Activated CD4-positive, alpha-beta T cell treated with anti-CD3 and anti-CD28 coated beads, Interleukin-2, amount 50 U/mL, for 24 hours (primary cell): Measurements from ENCODE around the gene TMEM53.
"Not testable (repeated sequence)": the region's sequence is repeated elsewhere in the genome, so short reads cannot be mapped to it uniquely, and the experiment has no call there.

Experiments used
- DNase-seq, 2 donors: peaks; one replicate each; pipeline ENCODE4 v3.0.0-alpha.2; 2020; ENCODE audit warnings: low read depth in 1 of 2, low spot score in 1 of 2

The TMEM53 gene

DNA sequence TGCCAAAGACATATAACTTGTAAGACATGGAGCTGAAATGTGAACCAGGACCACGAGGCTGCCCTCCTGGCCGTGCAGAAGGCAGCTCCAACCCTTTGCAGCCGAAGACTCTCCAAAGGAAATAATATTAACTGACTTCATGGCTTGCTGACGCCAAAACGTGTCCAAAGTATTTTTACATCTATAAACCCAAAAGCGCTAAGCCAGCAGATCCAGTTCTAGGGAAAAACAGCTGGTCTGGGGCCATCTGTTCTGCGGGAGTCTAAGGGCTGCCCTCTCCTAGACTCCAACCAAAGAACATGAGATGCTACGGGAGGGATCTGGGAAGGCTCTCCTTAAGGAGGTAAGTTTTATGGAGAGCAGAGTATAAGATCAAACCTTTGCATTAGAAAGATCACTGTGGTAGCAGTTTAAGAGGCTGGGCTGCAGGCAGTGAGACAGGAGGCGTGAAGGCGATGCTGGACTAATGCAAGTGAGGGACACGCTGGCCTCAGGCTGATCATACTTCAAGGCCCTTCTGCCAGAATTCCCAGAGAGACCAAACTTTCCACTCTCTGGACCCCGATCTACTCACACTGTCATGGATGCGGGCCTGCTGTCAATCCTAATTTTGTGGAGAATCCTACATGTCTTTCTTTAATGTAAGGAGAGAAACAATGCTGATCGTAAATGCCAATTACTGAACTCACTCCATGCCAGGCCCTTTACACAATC lies 1.2 kb downstream of the TMEM53 start:
- DNase-seq = no peak

DNA sequence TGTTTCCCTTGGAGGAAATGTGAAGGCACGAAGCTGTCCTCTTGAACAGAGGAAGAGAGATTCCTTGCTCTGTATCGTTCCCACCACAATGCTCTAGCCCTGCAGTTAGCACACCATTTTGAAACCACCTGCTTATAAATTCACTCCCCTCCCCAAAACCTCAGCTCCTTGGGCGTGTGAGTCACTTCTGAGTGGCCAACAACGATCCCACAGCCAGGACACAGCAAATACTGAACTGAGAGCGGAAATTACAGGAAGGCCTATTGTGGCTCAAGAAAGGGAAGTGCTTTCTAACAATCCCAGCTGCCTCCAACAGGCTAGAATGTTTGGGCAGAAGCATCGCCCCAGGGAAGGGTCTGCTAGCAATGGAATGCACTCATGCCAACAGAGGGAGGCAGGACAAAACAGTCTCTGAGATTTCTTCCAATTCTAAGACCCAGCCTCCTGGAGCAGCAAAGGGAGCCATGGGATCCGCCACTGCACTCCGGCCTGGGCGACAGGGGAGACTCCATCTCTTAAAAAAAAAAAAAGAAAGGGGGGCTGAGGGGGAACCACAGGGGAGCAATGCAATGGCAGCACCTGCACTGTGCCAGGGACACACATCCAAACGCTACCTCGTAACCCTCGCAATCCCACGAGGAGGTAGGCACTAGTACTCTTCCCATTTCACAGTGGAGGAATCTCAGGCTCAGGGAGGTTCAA lies 1.9 kb downstream of the TMEM53 start:
- DNase-seq = no peak

DNA sequence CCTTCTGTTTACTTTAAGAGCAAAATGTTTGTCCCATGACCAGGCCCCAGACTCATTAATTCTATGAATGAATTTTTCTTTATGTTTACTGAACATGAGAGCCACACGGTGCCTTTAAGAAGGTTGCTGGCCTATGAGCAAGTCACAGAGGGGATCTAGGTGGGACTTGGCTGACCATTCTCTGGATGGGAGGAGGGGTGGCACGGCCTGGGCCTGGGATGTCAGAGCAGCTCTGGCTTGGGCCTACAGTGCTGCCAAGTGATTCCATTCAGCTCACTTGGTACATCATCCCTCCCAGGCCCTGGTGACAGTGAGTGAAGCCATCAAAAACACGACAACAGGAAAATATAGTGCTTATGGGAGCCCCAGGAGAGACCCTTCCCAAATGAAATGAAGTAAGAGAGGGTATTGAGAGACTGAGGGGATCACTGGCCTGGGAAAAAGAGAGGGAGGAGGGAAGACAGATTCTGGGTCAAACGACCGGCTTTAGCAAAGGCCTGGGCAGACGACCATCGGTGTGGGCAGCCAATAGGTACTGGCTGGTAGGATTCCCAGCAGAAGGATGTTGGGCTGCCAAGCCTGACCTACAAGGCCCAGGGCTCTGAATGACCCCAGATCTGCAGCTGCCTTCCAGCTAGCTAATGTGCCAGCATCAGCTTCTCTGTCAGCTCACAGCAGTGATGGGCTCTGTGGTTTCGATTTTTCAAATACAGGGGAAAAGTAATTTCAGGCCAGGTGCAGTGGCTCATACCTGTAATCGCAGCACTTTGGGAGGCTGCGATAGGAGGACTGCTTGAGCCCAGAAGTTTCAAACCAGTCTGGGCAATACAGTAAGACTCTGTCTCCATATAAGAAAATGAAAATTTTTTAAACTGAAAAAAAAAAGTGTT lies 3.3 kb downstream of the TMEM53 start:
- no peak for DNase-seq

DNA sequence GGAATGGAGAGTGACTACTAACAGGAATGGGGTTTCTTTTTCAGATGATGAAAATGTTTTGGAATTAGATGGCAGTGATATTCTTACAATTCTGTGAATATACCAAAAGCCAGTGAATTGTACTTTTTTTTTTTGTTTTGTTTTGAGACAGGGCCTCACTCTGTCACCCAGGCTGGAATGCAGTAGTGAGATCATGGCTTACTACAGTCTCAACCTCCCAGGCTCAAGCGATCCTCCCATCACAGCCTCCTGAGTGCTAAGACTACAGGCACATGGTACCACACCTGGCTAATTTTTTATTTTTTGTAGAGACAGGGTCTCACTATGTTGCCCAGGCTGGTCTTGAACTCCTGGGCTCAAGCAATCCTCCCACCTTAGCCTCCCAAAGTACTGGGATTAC lies 7.6 kb downstream of the TMEM53 start:
- DNase-seq = not testable (repeated sequence)

DNA sequence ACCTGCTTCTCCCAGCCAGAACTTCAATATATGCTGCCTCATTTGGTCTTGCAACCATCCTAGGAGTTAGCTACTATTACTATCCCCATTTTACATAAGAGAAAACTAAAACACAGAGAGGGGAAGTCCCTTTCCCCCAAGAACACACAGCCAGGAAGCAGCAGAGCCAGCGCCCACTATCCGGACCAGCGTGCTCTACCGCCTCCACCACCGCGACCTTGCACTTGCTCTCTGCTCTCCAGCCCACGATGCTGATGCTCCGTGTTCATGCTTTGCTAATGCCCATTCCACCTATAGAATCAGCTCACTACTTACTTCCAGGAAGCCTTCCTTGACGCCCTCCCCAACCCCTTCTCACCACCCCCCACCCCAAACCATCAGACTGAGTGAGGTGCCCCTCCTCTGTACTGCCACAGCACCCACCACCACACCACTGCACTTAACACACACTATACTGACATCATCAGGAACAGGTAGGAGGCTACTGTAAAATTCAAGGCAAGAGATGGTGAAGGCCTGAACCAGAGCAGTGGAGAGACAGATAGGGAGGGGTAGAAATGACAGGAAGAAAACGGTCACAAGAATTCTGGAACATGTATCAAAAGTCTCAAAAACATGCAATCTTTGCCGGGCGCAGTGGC lies 9.4 kb downstream of the TMEM53 start:
- peak in 1 of 2 donors; percentile 15 for DNase-seq

DNA sequence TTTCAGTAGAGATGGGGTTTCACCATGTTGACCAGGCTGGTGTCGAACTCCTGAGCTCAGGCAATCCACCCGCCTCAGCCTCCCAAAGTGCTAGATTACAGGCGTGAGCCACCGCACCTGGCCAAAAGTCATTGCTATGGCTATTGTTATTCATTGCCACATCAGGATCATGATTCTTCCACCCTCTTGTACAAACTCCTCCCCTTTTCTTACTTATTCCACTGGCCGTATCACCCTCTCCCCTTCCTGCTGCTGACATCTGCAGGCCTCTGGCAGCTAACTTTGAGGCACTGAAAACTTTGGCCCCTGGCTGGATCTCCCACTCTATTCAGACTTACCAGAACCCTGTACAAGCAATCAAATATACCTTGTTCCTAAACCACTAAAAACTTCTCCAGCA lies 10.9 kb downstream of the TMEM53 start:
- no peak for DNase-seq

DNA sequence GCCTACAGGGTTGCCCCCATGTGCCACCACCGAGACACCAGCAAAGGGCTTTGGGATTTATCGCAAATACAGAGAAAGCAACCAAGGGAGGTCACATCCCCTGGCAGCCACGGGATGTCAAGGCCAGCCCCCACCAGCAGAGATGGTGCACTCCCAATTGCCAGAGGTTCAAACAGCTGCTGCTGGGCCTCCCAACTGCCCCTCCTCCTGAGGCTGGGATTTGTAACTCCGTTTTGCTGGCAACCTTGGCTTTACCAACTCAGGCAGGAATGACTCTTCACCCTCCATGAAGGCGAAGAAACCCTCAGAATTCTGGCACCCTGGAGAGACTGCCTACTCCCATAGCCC lies 11.6 kb downstream of the TMEM53 start:
- DNase-seq = no peak

DNA sequence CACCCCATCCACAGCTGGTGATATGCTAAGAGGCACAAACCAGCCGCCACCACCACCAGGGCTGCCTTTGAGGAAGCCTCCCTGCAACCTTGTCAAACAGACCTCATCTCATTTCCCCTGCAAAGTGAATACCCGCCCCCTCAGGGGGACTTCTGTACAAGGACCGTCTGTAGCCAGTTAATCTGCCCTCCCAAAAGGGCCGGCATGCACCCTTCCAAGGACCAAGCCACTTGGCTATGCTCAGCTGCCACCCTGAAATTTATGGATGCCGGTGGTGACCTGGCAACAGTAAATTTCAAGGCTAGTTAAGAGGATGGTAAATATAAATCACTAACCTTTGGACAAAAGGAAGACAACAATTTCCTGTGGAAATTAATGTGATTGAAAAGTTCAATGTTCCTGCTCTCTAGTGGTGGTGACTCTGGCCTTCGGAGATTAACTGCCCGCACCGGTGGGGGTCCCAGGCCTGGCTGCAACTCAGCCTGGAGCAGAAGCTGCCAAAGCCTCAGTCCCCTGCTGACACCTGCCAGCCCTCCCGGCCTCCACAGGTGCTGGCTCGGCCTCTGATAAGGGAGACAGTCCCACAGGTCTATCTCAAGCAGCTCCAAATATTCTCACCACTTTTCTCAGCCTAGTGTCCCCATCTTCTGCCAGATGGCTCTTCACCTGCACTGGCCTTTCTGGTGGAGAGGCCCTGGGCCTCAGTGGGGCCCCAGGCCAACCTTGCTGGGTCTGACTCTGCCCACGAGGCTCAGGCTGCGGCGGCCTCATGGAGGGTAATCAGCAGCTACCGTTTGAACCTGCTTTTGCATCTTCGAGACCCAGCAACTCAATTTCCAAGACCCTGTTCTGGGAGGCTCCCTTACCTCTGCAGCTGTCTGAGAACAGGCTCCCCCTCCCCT lies 12.2 kb downstream of the TMEM53 start:
- no peak for DNase-seq

DNA sequence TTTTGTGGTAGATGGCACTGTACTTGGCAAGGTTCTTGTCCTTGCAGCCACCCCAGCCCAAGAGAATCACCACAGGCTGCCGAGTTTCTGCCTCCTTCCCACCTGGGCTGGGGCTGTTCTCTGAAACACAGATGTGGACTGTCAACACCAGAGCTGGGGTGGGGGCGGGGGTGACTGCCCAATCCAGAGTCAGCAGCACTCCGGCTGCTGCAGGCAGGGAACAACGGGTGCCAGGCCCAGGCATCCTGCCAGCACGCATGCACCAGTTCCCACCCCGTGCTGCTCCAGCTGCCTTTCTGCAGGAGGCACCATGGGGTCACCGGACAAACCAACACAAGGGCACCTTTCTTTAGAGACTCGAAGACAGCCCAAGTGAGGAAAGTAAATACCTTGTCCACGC lies 14.1 kb downstream of the TMEM53 start:
- DNase-seq = no peak

DNA sequence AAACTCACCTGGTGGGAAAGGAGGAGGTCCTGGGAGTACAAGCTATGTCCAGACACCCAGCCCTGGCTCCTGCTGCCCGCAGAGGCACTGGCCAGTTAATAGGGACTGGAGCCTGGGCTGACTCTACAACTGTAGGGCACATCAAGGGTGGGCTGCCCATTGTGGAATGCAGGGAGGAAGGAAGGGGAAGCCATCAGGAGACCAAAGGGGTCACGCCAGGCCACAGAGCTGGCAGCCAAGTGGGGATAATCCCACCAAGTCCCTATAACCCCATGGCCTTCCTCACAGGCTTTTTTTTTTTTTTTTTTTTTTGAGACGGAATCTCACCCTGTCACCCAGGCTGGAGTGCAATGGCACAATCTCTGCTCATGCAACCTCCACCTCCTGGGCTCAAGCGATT lies 14.7 kb downstream of the TMEM53 start:
- no peak for DNase-seq

DNA sequence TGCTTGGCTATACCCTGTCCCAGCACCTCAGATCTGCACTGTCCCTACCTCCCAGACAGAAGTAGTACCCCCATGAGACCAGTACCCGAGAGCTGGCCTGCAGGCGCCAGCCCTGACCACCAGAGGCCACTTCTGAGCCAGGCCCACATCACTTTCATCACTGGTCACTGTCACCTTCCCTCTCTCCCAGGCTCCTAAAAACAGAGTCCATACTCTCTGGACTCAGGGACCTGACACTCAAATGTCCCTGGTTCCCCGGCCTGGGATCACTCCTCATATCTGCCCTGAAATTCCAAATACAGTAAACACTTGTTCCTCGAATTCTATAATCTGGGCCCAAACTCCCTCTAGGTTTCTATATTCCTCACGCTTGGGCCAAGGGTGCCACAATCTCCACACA lies 18.7 kb downstream of the TMEM53 start:
- no peak for DNase-seq

DNA sequence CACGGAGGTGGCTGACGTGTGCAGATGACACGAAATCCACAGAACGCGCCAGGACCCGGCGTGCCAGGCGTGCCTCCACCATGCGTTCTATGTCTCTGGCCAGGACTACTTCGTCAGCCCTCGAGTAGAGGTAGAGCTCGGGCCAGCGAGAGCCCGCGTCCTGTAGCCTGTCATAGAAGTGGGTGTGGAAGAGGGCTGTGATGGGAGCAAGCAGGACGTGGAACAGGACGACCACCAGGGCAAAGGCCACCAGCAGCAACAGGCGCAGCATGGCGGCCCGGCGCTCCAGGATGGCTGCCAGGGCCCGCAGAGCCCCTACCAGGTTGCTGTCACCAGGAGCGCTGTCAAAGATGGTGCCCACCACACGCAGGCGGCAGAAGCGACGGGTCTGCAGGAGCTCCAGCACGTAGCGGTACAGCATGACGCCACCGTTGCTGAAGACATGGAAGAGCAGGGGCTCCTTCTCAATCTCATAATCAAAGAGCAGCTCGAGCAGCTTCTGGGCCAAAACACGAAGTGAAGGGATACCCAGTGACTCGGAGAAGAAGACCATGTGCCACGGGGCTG lies 19.6 kb downstream of the TMEM53 start:
- DNase-seq = no peak

DNA sequence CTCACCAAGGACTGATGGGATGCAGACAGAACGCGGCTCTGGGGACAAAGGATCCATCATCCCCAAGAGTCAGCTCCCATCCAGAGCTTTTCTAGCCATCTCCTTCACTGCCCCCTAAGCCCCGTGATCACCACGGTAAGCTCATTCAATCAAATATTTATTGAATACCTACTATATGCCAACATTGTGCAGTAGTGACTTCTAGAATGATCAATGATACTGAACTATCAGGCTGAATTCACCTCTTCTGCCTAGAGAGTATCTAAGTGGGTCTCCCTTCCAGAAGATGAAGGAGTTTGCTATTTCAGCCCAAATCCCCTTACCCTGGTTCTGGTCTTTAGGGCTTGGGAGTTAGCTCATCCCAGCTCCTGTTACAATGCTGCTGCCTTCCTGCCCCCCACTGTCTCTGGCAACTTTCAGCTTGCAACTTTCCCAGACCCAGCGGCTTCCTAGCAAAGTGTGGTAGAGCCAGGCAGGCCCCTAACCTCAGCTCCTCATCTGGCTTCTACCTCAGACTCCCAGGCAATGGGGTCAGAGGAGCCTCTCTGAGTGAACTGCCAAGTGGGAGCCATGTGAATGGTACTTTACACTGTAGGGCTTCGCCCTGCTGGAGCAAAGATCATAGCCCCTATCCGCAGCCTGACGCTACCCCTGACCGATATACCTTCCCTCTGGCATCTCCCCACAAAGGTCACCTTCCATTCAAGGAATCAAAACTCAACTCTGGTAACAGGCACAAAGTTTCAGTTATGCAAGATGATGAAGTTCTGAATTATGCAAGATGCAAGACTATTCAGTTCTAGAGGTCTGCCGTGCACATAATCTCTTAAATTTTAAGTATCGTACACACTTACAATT lies 20.9 kb downstream of the TMEM53 start:
- DNase-seq = no peak

GRCh38 chr1:44652445-44653106 lies 21.7 kb downstream of the TMEM53 start:
- peak; percentile 62 to 69 for DNase-seq

DNA sequence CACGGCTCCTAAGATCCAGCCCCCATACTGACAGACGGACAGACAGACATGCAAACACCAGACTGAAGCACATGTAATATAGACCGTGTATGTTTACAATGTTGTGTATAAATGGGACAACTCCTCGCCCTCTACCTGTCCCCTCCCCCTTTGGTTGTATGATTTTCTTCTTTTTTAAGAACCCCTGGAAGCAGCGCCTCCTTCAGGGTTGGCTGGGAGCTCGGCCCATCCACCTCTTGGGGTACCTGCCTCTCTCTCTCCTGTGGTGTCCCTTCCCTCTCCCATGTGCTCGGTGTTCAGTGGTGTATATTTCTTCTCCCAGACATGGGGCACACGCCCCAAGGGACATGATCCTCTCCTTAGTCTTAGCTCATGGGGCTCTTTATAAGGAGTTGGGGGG lies 23.2 kb downstream of the TMEM53 start:
- DNase-seq = no peak

DNA sequence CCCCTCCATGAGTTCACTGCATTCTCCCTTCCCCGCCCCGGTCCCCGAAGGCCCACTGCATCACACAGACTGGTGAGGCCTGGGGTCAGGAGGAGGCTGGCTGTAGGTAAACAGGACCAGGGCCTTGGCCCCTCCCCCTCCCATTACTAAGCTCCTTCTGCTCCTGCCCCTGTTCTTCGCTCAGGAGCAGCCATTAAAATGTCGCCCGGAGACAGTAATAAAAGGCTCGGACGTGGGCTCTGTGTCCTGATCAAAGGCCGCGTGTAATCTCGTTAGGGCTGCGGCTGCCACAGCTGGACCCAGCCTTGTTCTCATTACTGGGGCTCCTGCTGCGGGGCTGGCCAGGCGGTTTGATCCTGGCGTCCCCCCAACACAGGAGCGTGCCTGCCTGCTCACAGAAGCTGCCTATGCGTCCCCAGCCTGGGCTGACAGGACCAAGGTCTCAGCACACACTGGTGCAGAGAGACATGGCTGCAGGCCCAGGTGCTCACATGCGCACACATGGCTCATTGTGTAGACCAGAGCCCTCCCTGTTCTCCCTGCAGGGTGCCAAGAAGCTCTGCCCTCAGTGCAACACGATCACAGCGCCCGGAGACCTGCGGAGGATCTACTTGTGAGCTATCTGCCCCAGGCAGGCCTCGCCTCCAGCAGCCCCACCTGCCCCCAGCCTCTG lies 24.0 kb downstream of the TMEM53 start:
- DNase-seq = no peak

DNA sequence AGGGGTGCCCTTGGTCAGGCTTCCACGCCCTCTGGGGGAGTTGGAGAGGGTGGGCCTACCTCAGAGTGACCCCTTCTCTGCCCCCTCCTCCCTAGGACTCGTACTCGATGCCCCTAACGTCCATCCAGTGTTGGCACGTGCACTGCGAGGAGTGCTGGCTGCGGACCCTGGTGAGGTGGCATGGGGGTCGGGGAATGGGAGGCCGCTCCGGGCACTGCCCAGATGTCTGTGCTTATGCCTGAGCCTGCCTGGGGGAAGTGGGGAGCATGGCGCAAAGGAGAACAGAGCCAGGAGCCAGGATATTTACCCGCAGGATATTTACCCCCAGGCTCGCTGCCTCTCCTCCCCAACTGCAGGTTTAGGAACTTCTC lies 24.5 kb downstream of the TMEM53 start:
- DNase-seq = no peak

GRCh38 chr1:44648529-44649250 lies 25.6 kb downstream of the TMEM53 start:
- no peak for DNase-seq
